ENCODE measurements around the gene ETAA1.

GRCh38 chr2:67408346-67408745 lies 11.2 kb downstream of the ETAA1 start:
- TF ChIP-seq NFE2L2 (IDR thresholded peaks at IDR 0.05; ENCODE audit: low read length): no peak
- no peak for TF ChIP-seq STAT6 (CRISPR knock-in tag; IDR thresholded peaks at IDR 0.05; ENCODE audit: borderline replicate concordance)
- no peak for TF ChIP-seq ZNF160 (CRISPR knock-in tag; IDR thresholded peaks at IDR 0.05)
- TF ChIP-seq EZH2 (conservative IDR thresholded peaks at IDR 0.05; ENCODE audit: low read depth, low read length): no peak
- TF ChIP-seq, protein P1, sequence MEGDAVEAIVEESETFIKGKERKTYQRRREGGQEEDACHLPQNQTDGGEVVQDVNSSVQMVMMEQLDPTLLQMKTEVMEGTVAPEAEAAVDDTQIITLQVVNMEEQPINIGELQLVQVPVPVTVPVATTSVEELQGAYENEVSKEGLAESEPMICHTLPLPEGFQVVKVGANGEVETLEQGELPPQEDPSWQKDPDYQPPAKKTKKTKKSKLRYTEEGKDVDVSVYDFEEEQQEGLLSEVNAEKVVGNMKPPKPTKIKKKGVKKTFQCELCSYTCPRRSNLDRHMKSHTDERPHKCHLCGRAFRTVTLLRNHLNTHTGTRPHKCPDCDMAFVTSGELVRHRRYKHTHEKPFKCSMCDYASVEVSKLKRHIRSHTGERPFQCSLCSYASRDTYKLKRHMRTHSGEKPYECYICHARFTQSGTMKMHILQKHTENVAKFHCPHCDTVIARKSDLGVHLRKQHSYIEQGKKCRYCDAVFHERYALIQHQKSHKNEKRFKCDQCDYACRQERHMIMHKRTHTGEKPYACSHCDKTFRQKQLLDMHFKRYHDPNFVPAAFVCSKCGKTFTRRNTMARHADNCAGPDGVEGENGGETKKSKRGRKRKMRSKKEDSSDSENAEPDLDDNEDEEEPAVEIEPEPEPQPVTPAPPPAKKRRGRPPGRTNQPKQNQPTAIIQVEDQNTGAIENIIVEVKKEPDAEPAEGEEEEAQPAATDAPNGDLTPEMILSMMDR (CRISPR knock-in tag; IDR thresholded peaks at IDR 0.05): no peak
- no peak for TF ChIP-seq POLR2AphosphoS5 (IDR thresholded peaks at IDR 0.05; ENCODE audit: low read depth, low read length)
- TF ChIP-seq CEBPZ (IDR thresholded peaks at IDR 0.05; ENCODE audit: low read length): no peak

All from HepG2 (cell line).